HG03432 (cell line): ENCODE results near the gene TTYH2.

Experiments
- ATAC-seq: cut with Tn5 transposase; IDR thresholded peaks from one replicate; pipeline ENCODE4 v1.9.1; 2021; ENCODE audit warnings: mild to moderate bottlenecking, moderate library complexity; ENCODE audit not compliant: unreplicated experiment

TTYH2 gene

DNA sequence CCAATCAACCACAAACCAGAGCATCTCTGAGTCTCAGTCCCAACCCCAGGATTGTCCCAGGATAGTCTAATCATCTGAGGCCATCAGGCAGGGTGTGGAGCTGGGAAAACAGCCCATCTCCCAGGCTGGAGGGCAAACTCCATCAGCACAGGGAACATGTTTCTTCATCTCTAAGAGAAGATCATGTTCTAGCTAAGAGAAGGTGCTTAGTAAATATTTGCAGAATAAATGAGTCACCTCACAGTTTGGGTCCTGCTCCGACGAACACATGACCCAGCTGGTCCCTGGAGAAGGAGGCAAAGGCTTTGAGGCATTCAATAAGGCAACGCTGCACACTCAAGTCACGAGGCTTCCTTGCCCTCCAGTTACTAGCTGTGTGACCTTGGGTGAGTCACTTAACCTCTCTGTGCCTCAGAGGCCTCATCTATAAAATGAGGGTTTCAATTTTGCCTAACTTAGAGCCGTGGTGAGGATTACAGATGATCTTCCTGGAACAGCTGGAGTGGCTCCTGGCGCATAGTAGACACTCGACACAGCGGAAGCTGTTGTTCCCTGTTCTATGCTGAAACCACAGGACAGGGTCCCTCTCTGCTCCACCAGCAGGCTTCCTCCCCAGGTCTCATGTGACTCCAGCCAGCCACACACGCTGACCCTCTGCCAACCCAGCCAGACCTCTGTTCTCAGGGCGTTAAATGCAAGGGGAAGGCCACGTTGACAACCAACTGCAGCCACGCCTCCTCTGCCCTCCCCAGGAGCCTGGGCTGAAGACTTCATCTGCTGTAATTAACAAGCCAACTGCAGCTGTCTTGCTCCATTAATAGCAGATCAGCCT lies 20.2 kb upstream of the TTYH2 start:
- no peak for ATAC-seq

DNA sequence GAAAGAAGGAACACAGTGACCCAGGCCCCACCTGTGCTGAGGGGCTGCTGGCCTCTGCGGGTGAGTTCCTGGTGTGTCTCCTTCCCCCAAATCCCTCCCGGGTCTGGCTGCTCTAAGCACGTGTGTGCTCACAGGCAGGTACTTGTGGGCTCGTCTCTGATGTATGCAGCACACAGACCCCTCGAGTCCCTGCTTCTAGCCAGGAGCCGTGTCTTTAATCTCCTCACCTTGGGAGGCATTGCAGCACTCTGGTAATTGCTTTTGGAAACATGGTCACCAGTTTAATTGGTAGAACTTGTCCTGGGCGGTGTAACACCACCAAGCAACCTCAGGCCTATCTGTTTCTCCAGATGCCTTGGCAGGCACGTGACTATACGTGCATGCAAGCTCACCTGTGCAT lies 18.7 kb upstream of the TTYH2 start:
- no peak for ATAC-seq

DNA sequence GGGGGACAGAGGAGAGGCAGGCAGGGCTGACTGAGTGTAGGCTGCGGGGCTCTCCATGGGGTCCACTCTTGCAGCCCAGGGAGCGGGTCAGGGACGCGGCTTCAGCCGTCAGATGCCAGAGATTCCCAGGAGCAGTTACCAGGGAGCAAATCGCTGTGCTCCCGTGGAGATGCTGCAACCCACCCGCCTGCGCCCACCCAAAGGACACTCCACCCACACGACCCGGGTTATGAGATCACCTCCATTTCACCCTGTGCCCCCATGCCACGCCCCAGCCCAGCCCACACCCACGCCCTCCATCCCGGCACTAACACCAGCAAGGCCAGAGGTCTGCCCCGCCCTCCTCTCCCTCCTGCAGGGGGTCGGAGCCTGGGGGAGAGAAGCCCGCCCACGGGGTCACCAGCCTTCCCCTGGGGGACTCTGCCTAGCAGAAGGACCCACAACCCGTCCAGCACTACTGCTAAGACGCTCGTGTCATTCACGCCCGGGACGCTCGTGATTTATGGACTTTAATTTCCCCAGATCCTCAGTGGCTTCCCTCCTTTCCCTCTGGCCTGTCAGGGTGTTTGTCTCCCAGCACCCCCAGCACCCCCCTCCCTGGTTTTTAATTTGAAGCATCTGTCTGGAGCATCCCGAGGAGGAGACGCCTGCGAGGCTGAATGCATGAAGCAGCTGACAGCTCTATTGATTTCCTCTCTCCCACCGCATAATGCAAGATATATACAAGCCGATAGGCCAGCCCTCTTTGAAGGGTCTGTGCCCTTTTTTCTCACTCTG lies 16.6 kb upstream of the TTYH2 start:
- no peak for ATAC-seq

DNA sequence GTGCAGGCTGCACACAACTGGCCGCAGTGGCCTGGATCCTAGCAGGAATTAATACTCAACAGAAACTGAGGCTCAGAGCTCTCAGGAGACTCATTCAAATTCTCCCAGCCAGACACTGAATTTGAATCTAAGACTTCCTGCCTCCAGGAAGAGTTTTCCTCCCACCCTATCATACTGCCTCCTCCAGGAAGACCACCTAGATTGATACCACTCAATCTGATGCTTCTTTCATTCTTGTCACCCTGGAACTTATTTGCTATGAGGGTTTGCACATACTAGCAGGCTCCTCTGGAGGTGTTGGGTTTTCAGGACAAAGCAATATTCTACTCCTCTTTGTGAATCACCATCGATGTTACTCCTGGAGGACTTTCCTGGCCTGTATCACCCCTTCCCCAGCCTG lies 15.6 kb upstream of the TTYH2 start:
- ATAC-seq = no peak

DNA sequence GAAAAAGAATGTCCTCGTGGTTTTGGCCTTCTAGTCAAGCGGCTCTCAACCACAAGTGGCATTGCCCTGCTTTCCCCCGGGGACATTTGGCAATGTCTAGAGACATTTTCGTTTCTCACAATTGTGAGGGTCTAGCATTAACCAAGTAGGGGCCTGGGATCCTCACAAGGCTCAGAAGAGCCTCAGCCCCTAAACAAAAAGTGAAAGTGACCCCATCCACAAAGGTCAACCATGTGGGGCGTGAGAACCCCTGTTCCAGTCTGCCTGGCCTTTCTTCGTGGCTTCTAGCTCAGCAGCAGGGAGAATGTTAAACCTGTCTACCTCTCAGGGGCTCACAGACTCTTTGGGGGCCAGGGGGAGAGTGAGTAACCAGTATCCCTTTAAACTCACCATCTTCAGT lies 14.7 kb upstream of the TTYH2 start:
- no peak for ATAC-seq

DNA sequence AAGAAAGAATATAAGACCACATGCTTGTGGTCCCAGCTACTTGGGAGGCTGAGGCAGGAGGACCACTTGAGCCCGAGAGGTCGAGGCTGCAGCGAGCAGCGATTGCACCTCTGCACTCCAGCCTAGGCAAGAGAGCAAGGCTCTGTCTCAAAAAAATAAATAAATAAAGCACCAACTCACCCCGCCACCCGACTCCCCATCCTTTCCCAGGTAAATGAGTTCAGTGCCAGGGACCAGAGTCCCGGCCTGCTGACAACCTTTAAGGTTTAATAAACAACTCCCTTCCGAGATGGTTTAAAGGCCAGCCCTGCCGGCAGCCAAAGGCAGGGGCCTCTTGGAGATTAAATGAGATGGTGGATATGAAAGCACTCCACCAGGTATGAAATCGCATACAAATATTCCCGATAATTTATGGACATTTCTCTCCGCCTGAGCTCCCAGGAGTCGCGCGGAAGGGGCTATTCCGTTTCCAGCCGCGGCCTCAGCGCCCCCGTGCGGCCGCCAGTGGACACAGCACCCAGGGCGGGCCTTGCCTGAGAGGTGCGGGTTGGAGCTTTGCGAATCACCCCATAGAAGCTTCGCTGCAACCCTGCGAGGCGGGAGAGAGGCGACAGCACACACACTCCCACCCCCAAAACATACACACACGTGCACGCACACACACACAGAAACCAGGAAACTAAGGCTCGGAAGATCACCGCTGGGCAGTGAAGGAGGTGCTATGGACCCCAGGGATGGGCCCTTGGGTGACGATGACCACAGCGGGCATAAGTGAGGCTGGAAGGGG lies 13.9 kb upstream of the TTYH2 start:
- ATAC-seq = no peak

DNA sequence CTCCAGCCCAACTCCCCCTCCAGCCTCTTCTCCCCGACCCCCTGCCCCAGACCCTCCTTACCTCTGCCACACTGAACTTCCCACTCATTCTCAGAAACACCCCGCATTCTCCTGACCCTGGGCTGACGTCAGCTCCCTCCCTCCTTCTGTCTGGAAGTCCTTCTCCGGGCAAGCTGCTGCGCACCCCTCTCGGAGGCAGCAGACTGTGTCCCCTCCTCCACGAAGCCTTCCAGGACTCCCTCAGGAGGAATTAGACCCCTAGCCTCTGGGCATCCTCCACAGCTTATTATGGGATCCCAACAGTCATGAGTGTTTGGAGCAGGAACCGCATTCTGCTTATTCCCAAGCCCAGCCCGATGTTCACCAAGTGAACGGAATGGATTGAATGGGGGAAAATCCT lies 13.3 kb upstream of the TTYH2 start:
- ATAC-seq = no peak

DNA sequence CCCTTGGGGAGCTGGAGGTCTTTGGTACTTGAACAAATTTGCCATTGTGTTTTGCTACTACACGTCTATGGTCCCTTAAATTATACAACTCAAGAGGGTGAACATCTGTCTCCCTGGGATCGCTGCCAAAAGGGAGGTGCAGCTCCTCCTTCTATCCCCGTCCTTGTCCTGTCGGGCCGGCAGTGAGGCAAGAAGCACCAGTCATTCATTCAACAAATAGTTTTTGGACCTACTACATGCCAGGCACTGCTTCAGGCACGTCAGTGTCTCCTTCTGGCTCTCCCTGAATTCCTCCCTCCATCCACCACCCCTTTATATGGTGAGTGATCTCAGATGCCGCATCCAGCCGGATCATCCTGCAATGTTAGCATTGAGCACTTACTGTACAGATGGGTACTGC lies 12.1 kb upstream of the TTYH2 start:
- ATAC-seq = no peak

DNA sequence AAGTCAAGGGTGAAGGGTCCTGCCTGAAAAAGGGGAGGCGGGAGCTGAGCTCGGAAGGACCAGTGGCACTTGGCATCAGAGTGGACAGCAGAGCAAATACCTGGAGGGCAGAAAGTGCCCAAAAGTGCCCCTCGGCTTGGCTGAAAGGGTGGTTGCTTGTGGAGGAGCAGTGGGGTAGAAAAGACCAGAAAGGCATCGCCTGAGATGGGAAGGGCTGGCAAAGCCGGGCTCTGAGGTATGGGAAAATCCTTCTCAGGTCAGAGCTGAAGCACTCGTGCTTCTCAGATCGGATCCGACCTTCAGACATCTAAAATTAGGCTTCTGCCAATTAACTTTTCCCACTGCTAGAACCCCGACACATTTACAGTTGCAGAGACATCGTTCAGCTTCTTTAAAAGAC lies 11.4 kb upstream of the TTYH2 start:
- no peak for ATAC-seq

DNA sequence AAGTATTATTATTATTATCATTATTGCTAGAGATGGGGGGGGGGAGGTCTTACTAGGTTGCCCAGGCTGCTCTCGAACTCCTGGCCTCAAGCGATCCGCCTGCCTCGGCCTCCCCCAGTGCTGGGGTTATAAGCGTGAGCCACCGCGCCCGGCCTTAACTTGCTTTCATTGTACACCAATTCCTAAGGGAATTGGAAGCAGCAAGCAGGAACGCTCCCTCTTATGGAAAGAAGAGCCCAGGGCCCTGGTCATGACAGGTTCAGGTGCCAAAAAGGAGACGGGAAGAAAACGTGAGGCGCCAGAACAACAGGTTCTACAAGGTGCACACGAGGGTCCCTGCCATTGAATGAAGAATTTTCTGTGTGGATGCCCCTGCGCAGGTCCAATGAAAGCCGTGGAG lies 10.4 kb upstream of the TTYH2 start:
- ATAC-seq = no peak

DNA sequence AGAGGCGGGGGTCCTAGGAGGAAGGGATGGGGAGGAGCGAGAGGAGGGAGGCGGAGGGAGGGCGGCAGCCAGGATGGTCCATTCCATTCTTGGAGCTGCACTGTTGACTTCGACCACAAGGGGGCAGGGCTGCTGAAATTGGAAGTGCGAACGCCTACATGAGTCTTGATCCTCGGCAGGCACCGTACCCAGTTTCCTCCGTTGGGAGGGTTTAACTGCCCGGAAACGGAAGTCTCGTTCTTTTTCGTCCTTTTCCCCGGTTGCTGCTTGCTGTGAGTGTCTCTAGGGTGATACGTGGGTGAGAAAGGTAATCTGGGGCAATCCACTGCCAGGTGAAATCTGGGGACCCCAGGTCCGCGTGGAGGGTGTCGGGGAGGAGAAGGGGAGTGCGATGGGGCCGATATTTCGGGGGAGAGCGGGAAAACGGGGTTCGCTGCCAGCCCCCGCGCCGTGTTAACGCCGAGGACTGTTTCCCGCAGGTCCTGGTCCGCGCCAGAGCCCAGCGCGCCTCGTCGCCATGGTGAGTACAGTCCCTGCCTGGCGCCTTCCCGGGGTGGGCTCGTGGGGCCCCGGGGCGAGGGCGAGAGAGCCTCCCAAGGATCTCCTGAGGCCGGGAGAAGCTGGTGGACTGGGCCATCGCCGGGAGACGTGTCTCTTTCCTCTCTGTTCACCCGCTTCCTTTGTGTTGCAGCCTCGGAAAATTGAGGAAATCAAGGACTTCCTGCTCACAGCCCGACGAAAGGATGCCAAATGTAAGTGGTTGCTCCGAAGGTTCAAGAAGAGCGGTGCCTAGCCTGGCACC lies 9.7 kb upstream of the TTYH2 start, which contains the start of gene RPL38:
RPL38 (plus strand) TSS at position 240 of the 802 bp plus-strand sequence; CDS start at position 518, 278 bp downstream.
- peak; percentile 75 for ATAC-seq

DNA sequence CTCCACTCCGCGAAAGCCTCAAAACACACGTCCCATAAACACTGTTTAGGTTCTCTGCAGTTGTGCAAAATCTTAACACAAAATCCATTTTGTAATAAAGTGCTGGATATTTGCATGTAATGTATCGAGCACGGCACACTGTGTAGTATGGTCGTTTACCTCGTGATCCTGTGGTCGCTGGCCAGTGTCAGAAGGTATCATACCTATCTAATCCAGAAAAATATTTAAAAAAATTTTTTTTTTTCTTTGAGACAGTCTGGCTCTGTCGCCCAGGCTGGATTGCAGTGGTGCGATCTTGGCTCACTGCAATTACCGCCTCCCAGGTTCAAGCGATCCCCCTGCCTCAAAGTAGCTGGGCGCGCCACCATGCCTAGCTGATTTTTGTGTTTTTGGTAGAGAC lies 8.9 kb upstream of the TTYH2 start:
- no peak for ATAC-seq

DNA sequence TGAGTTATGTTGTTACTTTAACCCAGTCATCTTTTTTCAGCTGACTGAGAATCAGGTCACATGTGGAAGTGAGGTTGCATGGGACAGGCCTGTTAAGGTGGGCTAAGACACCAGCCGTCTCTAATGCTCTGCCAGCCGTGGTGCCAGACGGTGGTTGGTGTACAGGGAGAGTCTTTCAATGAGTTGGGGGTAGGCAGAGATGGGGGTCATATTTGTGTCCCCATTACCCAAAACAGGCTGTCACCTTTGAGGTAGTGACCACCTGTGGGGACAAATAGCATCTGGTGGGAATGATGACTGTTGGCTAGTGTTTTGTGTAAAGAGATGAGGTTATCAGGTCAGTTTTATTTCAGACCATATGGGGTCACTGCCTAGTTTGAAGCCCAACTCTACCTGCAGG lies 8.1 kb upstream of the TTYH2 start:
- ATAC-seq = no peak

DNA sequence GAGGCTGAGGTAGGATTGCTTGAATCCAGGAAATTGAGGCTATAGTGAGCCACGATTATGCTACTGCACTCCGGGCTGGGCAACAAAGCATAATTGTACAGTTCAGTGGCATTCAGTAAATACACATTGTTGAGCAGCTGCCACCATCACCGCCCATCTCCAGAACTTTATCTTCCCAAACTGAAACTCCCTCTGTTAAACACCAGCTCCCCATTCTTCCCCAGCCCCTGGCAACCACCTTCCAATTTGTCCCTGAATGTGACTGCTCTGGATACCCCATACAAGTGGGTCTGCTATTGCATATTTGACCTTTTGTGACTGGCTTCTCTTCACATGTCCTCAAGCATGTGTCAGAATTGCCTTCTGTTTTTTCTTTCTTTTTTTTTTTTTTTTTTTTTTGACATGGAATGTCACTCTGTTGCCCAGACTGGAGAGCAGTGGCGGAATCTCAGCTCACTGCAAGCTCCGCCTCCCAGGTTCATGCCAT lies 7.0 kb upstream of the TTYH2 start:
- no peak for ATAC-seq

DNA sequence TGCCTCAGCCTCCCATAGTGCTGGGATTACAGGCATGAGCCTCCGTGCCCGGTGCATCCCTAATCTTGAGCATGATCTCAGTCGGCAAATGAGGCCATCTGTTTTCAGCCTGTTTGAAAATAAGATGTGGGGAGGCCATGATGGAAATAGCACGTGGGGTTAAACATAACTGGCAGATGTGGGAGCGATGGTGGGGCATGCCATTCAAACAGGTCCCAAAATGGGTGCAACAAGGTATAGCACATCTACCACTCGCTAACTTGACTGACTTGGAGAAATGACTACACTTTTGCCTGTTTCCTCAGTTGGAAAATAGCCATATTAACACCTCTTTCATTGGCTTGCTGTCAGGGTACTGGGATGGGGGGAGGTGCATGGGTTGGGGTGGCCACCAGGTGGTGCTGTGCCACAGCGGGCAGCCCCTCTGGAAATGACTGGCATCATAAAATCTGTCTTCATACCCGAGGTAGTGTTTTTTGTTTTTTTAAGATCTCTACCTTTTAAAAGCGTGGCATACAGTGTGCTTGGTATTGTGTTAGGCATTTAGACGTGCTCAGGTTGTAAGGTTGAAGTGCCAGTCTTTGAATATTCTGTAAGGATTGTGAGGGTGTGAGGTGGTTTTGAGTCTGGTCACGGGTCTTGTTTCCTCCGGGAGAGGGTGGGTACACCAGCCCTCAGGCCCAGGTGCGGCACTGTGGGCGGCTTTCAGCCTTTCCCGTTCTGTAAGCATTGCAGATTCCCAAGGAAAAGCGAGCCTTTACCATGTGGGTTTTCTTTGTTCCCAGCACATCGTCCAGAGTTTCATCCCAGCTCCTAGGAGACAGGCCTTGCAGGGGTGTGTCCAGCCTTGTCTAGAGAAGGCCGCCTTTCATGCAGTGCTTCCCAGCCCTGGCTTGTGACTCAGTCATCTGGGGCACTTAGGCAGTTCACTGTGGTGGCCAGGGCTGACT lies 2.9 kb upstream of the TTYH2 start:
- ATAC-seq = no peak

DNA sequence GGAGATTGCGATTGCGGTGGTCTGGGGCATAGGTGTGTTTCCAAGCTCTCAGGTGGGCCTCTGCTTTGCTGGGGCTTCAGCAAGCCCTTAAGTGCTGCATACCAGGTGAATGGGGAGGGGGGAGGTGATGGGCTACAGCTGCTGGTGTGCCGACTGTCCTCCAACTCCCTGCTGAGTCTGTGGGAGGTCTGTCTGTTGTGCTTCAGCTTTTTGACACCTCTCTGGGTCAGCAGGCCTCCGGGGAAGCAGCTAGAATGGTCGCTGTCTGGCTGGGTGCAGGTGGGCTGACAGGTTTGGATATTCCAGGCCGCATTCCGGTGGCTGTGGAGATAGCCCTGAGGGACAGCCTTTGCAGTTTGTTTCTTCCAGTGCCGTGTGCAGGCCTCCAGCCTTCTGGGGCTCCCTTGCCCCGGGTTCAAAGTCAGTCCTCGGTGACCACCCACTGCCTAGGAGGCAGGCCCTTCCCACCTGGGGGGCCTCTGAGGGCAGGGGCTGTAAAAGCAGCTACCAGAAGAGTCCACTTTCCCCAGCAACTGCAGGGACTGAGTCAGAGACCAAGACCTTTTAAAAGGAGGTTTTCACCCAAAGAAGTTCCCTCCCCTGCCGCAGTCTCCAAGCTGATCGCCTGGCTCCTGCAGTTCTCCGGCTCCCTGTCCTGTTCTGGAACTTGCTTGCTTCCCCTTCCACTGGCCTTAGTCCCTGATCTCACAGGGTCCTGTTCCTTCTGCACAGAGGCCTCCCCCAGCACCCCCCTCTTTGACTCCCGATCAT lies 2.0 kb upstream of the TTYH2 start:
- no peak for ATAC-seq

DNA sequence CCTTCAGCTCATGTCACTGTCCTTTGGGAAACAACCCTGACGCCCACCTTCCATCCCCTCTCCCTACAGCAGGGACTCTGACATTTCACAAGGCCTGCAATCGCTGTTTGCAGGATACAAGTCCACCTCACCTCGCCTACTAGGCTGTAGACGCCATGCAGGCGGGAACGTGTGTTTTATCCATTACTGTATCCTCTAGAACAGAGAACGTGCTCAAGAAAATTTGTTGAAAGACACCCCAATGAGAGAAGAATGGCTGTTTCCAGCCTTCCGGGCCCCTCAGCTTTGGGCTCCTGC lies 1.5 kb upstream of the TTYH2 start:
- no peak for ATAC-seq

DNA sequence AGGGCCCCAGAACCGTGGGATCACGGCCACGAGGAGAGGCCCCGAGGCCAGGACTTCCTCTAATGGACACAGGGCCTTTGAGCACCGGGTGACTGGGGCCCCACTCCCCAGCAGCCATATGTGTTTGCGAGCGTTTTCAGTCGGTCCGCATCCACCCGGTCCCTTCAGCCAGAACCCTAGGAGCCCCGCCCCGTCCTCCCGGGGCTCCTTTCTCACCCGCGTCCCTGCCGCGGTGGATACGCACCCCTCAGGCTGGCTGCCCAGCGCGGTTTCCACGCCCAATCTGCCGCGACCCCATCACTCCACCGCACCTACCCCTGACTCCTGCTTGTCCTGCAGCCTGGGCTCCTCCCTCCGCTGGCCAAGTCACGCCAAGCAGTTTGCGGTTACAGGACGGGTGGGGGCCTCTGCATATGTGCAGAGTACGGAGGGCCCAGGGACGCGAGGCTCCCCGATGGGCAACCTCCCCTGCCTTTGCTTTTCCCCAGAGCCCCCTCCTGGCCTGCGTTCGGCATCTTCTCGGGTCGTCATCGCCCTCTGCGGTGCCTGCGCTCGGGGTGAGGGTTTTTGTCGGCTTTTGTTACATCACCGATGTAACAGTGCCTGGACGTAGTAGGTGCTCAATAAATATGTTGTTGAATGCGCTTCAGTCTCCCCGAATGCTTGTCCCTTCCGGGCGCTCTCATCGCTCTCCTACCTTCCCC lies 1.0 kb upstream of the TTYH2 start:
- ATAC-seq = peak; percentile 2
